HepG2 (cell line): Measurements from ENCODE around the gene LMF2. TPM values are rescaled to one million over a fixed set of nuclear protein-coding genes. Genes with fewer than 3 reads are reported as not detected.

Source experiments
- FOSL2 ChIP-seq: sonication (generic); formaldehyde crosslinking; IDR thresholded peaks from 2 replicates; pipeline ENCODE4 v1.4.0; 2020; ENCODE audit warnings: missing genetic modification reagents
- HCFC1 ChIP-seq: fragments of 150-350 bp; IDR thresholded peaks from 2 replicates; pipeline ENCODE4 v1.6.1; 2014; ENCODE audit warnings: low read depth, low read length
- HDAC2 ChIP-seq: sonication (generic); formaldehyde crosslinking; IDR thresholded peaks from 2 replicates; pipeline ENCODE4 v1.4.0; 2020; ENCODE audit warnings: missing genetic modification reagents
- HOXA5 ChIP-seq: sonication (generic); formaldehyde crosslinking; IDR thresholded peaks from 2 replicates; pipeline ENCODE4 v1.4.0; 2020; ENCODE audit warnings: missing genetic modification reagents
- KDM1A ChIP-seq: IDR thresholded peaks from 2 replicates; pipeline ENCODE4 v1.6.1; 2016; ENCODE audit warnings: missing compliant biosample characterization
- PHF20 ChIP-seq: sonication (generic); formaldehyde crosslinking; IDR thresholded peaks from 2 replicates; pipeline ENCODE4 v1.5.0; 2020; ENCODE audit warnings: mild to moderate bottlenecking, missing genetic modification reagents
- POGZ ChIP-seq: sonication (generic); formaldehyde crosslinking; IDR thresholded peaks from 2 replicates; pipeline ENCODE4 v1.4.0; 2020; ENCODE audit warnings: mild to moderate bottlenecking, missing genetic modification reagents
- SAP130 ChIP-seq: IDR thresholded peaks from 2 replicates; pipeline ENCODE4 v1.6.1; 2016; ENCODE audit warnings: low read depth
- SKI ChIP-seq: fragments of 450-650 bp; IDR thresholded peaks from one replicate; pipeline ENCODE4 v1.6.1; 2018; ENCODE audit warnings: mild to moderate bottlenecking; ENCODE audit not compliant: partially characterized antibody
- SUZ12 ChIP-seq: fragments of 150-350 bp; IDR thresholded peaks from 2 replicates; pipeline ENCODE4 v1.6.1; 2014; ENCODE audit warnings: low read depth, low read length
- TARDBP ChIP-seq: sonication (generic); formaldehyde crosslinking; IDR thresholded peaks from 2 replicates; pipeline ENCODE4 v1.8.0; 2022; ENCODE audit warnings: mild to moderate bottlenecking, missing genetic modification reagents
- WIZ ChIP-seq: sonication (generic); formaldehyde crosslinking; IDR thresholded peaks from 2 replicates; pipeline ENCODE4 v1.5.1; 2020; ENCODE audit warnings: mild to moderate bottlenecking, missing genetic modification reagents
- ZNF10 ChIP-seq: sonication (generic); formaldehyde crosslinking; IDR thresholded peaks from 2 replicates; pipeline ENCODE4 v1.4.0; 2020; ENCODE audit warnings: mild to moderate bottlenecking, low read depth, missing genetic modification reagents, borderline replicate concordance
- ZNF234 ChIP-seq: sonication (generic); formaldehyde crosslinking; conservative IDR thresholded peaks from 2 replicates; pipeline ENCODE4 v1.5.1; 2020; ENCODE audit warnings: mild to moderate bottlenecking, missing genetic modification reagents
- ZNF333 ChIP-seq: sonication (generic); formaldehyde crosslinking; IDR thresholded peaks from 2 replicates; pipeline ENCODE4 v1.4.0; 2020; ENCODE audit warnings: mild to moderate bottlenecking, missing genetic modification reagents, borderline replicate concordance
- ZNF550 ChIP-seq: sonication (generic); formaldehyde crosslinking; IDR thresholded peaks from 2 replicates; pipeline ENCODE4 v1.4.0; 2020; ENCODE audit warnings: mild to moderate bottlenecking, missing genetic modification reagents, borderline replicate concordance
- ZNF644 ChIP-seq: IDR thresholded peaks from 2 replicates; pipeline ENCODE4 v1.6.1; 2016; ENCODE audit warnings: low read depth
- ZNF746 ChIP-seq: sonication (generic); formaldehyde crosslinking; IDR thresholded peaks from 2 replicates; pipeline ENCODE4 v1.8.0; 2022; ENCODE audit warnings: mild to moderate bottlenecking, missing genetic modification reagents
- ZNF883 ChIP-seq: sonication (generic); formaldehyde crosslinking; IDR thresholded peaks from 2 replicates; pipeline ENCODE4 v1.5.1; 2020; ENCODE audit warnings: mild to moderate bottlenecking, missing genetic modification reagents; ENCODE audit errors: not compliant biosample characterization
- ZSCAN20 ChIP-seq: sonication (generic); formaldehyde crosslinking; IDR thresholded peaks from 2 replicates; pipeline ENCODE4 v1.4.0; 2020; ENCODE audit warnings: missing genetic modification reagents, mild to moderate bottlenecking, borderline replicate concordance
- polyA plus RNA-seq, 8 experiments: library from polyadenylated mRNA; depleted of rRNA in 3 of 8; stranded (reverse) in 7 of 8; unstranded in 1 of 8; fragments of >200 nt; fragmentation: Illumina TruSeq in 4 of 8; extraction: Trizol in 4 of 8; gene quantifications; 2 replicates each; pipeline versions ENCODE4 v1.2.1 to v1.2.3, GENCODE V29; 2011 to 2016; ENCODE audit warnings: low read depth in 4 of 8, missing spikeins in 1 of 8, mixed read lengths in 1 of 8; ENCODE audit not compliant: insufficient read depth in 1 of 8
- total RNA-seq, 5 experiments: library from RNA; depleted of rRNA; stranded (reverse); fragments of >200 nt; fragmentation: Illumina TruSeq; extraction: Trizol; gene quantifications; 2 replicates each; pipeline ENCODE4 v1.2.3, GENCODE V29; 2016; ENCODE audit warnings: low read depth in 1 of 5
- TF ChIP-seq, protein P1 (sequence below): sonication (generic); formaldehyde crosslinking; IDR thresholded peaks from 2 replicates; pipeline ENCODE4 v1.4.0; 2020; ENCODE audit warnings: missing genetic modification reagents, borderline replicate concordance
- TF ChIP-seq, protein P2 (sequence below): sonication (generic); formaldehyde crosslinking; IDR thresholded peaks from 2 replicates; pipeline ENCODE4 v1.4.0; 2020; ENCODE audit warnings: missing genetic modification reagents, borderline replicate concordance
- TF ChIP-seq, protein P3 (sequence below): sonication (generic); formaldehyde crosslinking; conservative IDR thresholded peaks from 2 replicates; pipeline ENCODE4 v1.8.0; 2022; ENCODE audit warnings: missing genetic modification reagents

Gene LMF2
- total and polyA plus RNA-seq, 2 of the 13 experiments (the other 11 are each of a cell fraction or from before 2014, with no cell fraction given) = 23.3 to 30.6 TPM

DNA sequence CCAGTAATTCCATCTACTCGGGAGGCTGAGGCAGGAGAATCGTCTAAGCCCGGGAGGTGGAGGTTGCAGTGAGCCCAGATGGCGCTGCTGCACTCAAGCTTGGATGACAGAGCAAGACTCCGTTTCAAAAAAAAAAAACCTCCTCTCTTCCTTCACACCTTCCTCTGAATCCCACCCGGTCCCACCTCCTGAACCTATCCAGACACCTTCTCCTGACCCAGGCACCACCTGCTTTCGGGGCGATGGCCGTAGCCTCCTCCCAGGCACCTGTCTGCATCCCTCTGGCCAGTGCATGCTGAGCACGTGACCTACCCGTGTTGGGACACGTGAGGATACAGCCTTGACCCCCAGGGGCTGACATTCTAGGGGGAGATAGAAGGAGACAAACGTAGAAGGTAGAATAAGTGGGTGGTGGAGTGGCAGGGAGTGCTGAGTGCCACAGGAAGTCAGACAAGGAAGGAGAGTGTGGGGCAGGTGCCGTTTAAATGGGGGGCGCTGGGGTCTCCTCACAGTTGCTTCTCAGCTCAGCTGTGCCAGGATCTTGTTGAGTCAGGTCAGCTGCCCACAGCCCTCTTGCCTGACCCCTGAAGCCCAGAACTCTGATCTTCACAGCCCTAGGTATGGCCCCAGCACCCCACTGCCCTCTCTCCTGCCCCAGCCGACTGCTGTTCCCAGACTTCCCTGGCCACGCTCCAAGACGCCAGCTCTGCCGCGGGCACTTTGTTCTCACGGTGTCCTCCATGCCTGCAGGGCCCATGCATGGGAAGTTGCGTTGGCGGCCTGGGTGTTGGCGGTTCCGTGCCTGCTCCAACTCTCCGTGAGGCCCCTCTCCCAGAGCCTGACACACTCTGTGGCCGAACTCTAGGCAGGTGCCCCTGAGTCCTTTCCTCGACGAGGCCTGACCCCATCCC lies 22.0 kb downstream of the LMF2 start (continued):
- TF ChIP-seq SKI (no peak), SUZ12 (no peak), HDAC2 (CRISPR knock-in tag) (peak; percentile 37; the same call in 1 of the 2 replicates), SAP130 (peak; percentile 50), ZSCAN20 (CRISPR knock-in tag) (no peak), PHF20 (no peak), ZNF644 (CRISPR knock-in tag) (0 out of 2 replicates have a peak, but pooled peaks have one; percentile 10), POGZ (no peak), ZNF550 (CRISPR knock-in tag) (no peak), KDM1A (no peak), TARDBP (CRISPR knock-in tag) (peak; percentile 84), FOSL2 (CRISPR knock-in tag) (peak; percentile 49), WIZ (CRISPR knock-in tag) (0 out of 2 replicates have a peak, but pooled peaks have one; percentile 52), ZNF883 (CRISPR knock-in tag) (no peak), ZNF10 (CRISPR knock-in tag) (no peak), ZNF234 (no peak; the same call in 1 of the 2 replicates), ZNF333 (0 out of 2 replicates have a peak, but pooled peaks have one; percentile 19), HCFC1 (no peak), HOXA5 (0 out of 2 replicates have a peak, but pooled peaks have one; percentile 17), ZNF746 (CRISPR knock-in tag) (no peak)
- TF ChIP-seq, protein P1, sequence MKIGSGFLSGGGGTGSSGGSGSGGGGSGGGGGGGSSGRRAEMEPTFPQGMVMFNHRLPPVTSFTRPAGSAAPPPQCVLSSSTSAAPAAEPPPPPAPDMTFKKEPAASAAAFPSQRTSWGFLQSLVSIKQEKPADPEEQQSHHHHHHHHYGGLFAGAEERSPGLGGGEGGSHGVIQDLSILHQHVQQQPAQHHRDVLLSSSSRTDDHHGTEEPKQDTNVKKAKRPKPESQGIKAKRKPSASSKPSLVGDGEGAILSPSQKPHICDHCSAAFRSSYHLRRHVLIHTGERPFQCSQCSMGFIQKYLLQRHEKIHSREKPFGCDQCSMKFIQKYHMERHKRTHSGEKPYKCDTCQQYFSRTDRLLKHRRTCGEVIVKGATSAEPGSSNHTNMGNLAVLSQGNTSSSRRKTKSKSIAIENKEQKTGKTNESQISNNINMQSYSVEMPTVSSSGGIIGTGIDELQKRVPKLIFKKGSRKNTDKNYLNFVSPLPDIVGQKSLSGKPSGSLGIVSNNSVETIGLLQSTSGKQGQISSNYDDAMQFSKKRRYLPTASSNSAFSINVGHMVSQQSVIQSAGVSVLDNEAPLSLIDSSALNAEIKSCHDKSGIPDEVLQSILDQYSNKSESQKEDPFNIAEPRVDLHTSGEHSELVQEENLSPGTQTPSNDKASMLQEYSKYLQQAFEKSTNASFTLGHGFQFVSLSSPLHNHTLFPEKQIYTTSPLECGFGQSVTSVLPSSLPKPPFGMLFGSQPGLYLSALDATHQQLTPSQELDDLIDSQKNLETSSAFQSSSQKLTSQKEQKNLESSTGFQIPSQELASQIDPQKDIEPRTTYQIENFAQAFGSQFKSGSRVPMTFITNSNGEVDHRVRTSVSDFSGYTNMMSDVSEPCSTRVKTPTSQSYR = peak; percentile 42
- TF ChIP-seq, protein P2, sequence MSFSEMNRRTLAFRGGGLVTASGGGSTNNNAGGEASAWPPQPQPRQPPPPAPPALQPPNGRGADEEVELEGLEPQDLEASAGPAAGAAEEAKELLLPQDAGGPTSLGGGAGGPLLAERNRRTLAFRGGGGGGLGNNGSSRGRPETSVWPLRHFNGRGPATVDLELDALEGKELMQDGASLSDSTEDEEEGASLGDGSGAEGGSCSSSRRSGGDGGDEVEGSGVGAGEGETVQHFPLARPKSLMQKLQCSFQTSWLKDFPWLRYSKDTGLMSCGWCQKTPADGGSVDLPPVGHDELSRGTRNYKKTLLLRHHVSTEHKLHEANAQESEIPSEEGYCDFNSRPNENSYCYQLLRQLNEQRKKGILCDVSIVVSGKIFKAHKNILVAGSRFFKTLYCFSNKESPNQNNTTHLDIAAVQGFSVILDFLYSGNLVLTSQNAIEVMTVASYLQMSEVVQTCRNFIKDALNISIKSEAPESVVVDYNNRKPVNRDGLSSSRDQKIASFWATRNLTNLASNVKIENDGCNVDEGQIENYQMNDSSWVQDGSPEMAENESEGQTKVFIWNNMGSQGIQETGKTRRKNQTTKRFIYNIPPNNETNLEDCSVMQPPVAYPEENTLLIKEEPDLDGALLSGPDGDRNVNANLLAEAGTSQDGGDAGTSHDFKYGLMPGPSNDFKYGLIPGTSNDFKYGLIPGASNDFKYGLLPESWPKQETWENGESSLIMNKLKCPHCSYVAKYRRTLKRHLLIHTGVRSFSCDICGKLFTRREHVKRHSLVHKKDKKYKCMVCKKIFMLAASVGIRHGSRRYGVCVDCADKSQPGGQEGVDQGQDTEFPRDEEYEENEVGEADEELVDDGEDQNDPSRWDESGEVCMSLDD (CRISPR knock-in tag) = no peak
- TF ChIP-seq, protein P3, sequence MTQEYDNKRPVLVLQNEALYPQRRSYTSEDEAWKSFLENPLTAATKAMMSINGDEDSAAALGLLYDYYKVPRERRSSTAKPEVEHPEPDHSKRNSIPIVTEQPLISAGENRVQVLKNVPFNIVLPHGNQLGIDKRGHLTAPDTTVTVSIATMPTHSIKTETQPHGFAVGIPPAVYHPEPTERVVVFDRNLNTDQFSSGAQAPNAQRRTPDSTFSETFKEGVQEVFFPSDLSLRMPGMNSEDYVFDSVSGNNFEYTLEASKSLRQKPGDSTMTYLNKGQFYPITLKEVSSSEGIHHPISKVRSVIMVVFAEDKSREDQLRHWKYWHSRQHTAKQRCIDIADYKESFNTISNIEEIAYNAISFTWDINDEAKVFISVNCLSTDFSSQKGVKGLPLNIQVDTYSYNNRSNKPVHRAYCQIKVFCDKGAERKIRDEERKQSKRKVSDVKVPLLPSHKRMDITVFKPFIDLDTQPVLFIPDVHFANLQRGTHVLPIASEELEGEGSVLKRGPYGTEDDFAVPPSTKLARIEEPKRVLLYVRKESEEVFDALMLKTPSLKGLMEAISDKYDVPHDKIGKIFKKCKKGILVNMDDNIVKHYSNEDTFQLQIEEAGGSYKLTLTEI (CRISPR knock-in tag) = no peak
